ENCODE data around the gene MYH11.
"Not testable (repeated sequence)": the region's sequence is repeated elsewhere in the genome, so short reads cannot be mapped to it uniquely, and the experiment has no call there.

Gene MYH11

DNA sequence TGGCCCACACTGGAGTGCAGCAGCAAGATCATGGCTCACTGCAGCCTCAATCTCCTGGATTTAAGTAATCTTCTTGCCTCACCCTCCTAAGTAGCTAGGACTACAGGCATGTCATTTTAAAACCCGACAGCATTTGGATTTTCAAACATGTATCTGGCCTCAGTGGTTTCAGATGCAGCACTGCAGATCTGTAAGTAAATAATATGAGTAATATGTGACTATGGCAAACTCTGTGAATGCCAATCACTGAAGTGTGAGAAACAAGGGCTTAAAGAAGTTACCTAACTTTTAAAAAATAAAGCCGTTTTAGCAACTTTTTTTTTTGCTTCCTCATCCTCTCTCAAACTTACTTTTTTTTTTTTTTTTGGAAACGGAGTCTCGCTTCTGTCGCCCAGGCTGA is 19.7 kb upstream of the MYH11 start:
- DNase-seq (ENCODE audit: low spot score): no peak

DNA sequence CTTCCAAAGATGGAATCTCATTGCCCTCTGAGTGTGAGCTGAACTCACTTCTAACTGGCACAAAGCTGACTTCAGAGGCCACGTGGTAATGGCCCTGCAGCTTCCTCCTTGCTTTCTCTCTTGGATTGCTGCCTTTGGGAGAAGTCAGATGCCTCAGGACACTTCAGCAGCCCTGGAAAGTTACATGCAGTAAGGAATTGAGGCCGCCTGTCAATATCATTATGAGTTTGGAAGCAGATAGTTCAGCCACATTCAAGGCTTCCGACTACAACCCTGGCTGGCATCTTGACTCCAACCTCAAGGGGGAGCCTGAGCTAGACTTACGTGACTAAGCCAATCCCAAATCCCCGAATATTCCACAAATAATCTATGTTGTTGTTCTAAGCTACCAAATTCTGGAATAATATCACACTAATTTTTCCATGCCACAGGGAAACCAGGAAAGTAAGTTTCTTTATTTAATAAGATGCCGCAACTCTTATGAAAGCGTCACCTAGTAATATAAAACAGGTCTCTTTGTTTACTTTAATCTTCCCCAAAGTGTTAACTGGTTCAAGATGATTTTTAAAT is 18.0 kb upstream of the MYH11 start:
- DNase-seq (ENCODE audit: low spot score): no peak

DNA sequence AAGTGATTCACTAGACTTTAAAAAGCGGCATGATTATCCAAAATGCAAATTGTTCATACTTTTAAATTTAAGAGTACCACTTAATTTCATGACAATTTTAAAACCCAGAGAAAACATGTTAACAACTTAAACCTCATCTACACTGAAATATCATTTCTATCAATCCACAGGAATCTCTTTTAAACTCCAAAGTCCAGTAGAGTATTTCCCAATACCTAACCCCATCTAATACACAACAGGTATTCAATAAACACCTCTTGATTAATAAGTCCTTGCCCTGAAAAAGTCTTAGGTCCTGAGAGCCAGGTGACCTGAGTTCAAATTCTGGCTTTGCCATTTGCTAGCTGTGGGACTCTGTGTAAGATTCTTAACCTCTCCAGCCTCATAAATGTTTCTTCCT is 16.9 kb upstream of the MYH11 start:
- DNase-seq (ENCODE audit: low spot score): no peak

DNA sequence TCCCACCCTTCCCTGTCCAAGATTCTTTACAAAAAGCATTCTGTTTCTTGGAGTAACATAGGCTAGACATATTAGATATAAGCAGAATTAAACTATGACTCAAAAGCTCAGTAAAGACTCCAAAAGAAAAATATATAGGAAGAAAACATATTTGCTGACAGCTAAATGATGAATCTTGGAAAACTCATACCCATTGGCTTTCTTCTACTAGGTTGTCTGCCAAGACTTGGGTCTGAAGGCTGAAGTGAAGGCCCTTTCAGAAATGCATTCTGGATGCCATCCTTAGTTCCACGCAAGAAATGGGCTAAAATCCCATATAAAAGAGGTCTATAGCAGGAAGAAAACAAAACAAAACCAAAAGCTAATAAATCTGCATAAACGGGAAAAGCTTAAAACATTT is 16.5 kb upstream of the MYH11 start:
- DNase-seq (ENCODE audit: low spot score): no peak

DNA sequence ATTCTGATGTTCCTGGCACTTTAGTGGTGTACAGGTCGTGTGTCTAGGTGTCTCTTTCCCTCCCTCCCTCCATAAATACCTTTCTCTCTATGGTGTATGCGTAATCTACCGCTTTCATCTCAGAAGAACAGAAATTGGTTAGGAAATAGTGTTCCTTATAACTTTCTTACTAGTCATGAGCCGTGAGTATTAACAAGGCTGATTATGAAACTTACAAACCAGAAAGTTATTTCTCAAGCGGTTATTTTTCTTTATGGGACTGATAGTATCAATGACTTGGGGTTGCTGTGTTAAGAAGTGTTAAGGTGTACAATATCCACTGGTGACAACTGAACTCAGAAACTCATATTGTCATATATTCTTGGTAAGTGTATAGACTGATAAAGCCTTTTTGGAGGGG is 13.2 kb upstream of the MYH11 start:
- no peak for DNase-seq (ENCODE audit: low spot score)

DNA sequence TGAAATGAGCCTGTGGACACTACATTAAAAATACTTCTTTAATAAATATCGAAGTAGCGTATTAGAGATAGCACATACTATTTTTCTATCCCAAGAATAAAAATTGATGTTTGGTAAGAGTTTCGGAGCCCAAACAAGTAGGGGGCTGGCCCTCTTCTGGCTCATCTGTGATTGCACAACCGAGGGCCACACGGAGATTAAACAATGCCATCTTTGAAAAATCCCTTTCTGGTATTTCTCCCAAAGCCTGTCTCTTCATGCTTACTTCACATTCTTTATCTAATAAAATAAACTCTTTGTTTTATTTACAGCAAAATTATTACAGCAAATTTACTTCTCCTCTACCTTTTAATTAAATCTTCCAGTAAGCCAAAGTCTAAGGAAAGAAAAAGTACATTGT is 9.6 kb upstream of the MYH11 start:
- DNase-seq (ENCODE audit: low spot score): no peak

DNA sequence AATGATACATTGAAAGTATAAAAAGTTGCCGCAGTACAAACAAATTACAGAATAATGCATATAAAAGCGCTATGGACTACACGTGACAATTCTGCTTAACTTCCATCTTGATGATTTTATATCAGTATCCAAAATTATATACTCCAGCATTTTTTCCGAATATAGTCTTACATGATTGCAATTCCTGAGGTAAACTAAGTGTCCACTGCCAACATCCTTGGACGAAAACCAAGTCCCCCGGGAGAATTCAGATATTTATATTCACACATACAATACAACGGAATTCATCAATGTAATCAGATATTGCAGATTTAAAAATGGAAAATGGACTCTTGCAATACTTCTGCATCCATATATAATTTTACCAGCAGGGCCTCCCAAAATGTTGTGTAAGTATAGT is 8.9 kb upstream of the MYH11 start:
- DNase-seq (ENCODE audit: low spot score): no peak

DNA sequence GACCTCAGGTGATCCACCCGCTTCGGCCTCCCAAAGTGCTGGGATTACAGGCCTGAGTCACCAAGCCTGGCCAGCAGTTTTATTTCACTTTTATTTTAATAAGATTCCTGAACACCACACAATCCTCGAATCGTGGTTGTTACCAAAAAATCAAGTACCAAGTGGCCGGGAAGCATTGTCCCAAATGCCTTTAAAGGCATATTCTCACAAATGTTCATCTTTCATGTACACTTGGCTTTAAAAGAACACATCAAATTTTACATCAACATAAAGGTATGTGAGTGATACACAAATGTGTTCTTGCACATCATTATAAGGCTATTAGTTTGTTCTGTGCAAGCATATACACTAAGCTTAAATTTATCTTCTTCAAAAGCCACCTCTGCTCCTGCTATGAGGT is 8.1 kb upstream of the MYH11 start:
- no peak for DNase-seq (ENCODE audit: low spot score)

DNA sequence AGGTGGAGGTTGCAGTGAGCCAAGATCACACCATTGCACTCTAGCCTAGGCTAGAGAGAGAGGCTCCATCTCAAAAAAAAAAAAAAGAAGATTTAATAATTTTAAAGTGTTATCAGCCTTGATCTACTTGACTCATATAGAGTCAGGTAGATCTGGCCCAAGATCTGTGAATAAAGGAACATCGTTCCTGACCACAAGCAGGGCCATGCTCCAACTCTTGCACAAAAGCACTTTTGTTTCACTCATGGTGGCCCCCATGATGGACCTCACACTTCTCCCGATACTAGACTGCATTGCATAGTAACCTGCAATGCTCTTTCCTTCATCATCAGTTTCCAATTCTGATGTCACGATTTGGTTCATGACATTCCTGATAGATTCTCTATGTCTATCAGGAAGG is 5.2 kb upstream of the MYH11 start:
- DNase-seq (ENCODE audit: low spot score): no peak

DNA sequence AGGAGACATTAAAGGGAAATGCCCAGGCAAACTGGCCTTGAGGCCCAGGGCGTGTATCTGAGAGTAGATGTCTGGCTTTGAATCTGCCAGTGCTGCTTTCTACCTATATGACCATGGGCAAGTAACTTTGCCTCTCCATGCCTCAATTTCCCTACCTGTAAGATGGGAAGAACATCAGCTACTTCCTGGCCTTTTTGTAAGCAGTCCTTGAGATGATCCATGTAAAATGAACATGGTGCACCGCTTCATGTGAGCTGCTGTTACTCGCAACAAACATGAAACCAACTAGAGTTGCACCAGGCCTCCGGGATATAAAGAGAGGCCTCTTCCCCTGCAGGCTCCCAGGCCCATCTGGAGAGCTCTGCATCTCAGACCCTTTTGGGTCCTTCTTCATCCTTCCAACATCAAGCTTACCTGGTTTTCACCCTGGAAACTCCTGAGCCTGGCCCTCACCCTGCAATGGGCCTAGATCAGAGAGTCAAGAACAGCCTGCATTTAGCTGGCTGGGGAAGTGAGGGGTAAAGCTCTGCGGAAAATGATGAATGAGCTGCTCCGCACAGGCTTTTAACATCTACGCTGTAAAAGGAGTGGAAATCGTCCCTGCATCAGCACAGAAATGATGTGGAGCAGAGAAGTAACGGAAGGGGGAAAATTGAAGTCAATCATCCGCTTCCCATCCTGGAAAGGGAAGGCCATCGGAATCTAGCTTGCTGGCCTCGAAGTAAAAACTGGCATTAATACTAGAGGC is 2.3 kb upstream of the MYH11 start:
- DNase-seq (ENCODE audit: low spot score): no peak

DNA sequence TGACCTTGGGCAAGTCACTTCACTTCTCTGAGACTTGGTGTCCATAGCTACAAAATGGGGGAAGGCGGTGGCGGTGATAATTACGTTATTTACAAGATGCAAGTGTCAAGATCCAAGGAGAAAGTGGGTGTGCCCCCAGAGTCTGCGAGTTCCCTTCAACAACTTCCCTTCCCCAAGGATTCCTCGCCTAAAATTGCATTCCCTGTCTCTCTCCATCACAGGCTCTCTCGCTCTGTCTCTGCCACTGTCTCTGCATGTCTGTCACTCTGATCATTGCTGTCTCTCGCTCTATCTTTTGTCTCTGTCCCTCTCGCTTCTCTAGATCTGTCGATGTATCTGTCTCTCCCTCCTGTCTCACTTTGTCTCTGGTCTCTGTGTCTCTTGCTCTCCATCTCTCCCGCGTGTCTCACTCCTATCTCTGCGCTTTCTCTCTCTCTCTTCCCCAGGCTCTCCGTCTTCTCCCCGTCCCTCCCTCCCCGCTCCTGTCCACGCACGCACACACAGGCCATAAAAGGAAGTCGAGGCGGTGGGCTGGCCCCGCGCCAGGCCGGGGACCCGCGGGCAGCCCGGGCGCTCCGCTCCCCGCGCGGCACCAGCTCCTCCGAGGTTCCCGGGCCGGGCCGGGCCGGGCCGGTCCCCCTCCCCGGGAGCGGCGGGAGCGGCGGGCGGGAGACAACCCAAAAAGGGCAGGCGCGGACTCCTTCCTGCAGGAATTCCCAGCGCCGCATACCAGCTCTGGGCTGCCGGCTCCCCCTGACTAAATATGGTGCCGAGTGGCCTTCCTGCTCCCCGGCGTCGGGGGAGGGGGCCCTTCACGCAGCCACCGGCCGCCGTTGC is 1.1 kb upstream of the MYH11 start:
- DNase-seq (ENCODE audit: low spot score): no peak

DNA sequence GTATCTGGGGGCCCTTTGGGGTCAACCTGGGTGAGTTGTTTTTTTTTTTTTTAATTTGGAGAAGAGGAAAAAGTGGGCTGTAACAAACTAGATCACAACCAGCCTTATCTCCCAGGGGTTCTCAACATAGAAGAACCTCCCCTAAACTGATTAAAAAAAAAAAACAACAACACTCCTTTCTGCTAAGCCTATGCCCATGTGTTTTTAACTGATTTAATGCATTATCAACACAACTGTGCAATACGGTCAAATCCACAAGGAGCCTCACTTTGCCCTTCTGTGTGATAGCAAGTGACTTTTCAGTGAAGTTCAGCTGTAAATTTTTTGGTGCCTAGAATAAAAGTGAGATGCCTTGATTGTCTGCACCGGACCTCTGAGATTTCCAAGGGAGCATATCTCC is 646 bp downstream of the MYH11 start:
- DNase-seq (ENCODE audit: low spot score): peak; percentile 44

DNA sequence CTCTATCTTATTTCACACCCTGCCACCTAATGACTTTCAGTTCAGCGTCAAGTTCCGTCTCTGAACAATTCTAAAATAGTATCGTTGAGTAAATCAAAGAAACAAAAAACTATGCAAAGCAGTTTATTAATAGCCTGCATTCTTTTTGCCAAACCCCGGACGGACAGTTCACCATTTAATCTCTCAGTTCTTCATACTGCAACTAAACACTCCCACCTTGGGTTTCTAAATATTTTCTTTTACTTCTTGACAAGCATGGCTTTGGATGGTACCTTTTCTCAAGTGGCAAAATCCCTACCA is 1.2 kb downstream of the MYH11 start:
- peak; percentile 59 for DNase-seq (ENCODE audit: low spot score)

DNA sequence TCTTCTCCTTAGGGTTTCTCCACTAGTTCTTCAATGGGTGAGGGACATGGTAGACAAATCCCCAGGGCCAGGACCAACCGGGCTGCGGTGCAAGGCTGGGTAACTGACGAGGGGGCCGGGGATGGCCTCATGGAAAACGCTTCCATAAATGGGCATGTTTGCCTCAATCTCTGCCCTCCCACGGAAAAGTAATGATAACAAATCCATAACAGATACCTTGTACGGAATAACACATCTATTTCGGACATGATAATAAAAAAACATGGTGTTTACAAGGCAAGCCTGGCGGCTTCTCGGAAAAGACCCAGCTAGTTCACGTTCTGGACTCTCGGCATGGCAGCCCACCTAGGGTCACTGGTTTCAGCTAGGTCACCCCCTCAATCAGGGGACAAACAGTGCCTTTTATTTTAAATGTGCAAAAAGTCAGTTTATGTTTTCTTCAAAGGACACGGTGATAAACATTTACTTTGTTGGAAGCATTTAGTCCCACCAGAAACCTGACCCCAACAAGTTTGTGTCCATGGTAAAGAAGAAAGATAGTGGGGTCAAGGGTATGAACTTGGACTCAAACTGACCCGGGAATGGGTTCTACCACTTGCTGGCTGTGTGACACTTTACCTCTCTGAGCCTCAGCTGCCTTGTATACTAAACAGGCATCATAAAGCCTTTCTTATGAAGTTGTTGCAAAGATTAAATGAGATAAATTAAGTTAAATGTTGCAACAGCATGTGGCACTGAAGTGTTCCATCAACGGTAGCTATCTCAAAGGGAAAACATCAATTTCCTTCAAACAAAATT is 1.7 kb downstream of the MYH11 start:
- no peak for DNase-seq (ENCODE audit: low spot score)

DNA sequence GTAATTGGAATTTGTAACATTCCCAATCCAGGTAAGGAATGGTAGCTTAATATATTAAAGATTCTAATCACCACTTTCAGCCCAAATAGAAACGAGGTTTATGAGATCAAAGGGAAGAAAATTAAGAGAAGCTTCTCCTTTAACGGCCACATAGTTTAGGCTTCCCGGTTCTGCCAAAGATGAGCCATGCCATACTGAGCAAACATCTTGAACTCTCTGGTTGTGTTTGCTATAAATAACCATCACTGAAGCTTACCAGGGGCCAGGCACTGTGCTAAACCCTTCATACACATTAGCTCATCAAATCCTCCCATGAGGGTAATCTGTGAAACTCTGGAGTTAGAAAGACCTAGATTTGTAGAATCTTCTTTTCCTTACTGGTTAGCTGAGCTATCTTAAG is 2.8 kb downstream of the MYH11 start:
- DNase-seq (ENCODE audit: low spot score): no peak

DNA sequence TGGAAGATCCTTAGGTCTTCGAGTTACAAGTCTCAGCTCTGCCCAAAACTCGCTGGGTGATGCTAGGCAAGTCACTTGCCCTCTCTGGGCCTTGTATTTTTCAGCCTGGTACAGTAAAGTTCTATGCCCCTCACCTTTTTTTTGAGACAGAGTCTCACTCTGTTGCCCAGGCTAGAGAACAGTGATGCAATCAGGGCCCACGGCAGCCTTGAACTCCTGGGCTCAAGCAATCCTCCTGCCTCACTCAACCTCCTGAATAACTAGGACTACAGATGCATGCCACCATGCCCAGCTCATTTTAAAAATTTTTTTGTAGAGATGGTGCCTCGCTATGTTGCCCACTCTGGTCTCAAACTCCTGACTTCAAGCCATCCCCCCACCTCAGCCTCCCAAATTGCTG is 3.8 kb downstream of the MYH11 start:
- DNase-seq (ENCODE audit: low spot score): no peak

DNA sequence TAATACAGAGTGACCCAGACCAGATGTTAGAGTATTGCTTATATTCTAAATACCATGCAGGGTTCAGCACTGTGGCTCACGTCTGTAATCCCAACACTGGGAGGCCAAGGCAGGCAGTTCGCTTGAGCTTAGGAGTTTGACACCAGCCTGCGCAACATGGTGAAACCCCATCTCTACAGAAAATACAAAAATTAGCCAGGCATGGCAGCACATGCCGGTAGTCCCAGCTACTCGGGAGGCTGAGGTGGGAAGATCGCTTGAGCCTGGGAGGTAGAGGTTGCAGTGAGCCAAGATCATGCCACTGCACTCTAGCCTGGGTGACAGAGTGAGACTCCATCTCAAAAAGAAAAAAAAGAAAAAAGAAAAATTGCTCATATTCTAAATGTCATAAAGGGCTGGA is 6.3 kb downstream of the MYH11 start:
- not testable (repeated sequence) for DNase-seq (ENCODE audit: low spot score)

DNA sequence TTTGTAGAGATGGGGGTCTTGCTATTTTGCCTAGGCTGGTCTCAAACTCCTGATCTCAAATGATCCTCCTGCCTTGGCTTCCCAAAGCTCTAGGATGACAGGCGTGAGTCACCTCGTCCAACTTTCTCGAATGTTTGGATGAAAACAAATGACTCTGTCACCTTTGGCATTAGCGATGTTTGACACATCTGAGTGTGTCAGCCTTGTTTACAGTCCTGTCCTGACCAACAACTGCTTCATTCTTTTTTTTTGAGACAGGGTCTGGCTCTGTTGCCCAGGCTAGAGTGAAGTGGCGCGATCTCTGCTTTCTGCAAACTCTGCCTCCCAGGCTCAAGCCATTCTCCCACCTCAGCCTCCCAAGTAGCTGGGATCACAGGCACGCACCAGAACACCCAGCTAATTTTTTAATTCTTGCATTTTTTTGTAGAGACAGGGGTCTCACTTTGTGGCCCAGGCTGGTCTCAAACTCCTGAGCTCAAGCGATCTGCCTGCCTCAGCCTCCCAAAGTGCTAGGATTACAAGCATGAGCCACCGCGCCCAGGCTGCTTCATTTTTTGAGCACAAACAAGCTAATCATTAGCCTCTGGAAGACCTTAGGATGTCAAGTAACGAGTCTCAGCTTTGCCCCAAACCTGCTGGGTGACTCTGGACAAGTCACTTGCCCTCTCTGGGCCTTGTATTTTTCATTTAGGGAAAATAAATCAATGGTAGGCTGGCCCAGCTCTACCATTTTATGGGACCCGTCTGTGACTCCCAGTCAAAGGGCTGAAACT is 7.4 kb downstream of the MYH11 start:
- no peak for DNase-seq (ENCODE audit: low spot score)

DNA sequence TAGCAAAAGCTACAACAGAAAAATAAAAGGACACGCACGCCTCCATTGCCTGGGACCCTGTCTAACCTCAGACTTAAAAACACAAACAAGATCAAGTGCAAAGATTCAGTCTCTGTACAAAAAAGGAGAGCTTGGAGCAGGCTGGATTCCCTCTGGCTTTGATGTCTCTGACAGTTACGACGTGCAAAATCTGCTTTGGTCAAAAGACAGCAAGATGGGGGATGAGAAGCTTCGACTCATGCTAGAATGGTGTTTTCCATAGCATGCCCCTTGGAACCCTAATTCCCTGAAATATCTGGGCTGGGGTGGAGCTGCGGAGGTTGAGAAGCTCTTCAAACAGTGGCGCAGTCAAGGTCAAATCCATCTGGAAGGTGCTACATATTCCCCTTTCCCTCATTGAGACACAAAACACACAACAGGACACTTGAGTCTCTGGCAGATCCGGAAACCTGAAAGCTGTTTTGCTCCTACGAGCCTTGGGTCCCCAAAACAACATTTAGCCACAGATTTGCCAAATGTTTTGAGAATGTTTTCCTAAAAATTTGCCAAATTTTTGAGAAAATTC is 9.1 kb downstream of the MYH11 start:
- DNase-seq (ENCODE audit: low spot score): no peak

DNA sequence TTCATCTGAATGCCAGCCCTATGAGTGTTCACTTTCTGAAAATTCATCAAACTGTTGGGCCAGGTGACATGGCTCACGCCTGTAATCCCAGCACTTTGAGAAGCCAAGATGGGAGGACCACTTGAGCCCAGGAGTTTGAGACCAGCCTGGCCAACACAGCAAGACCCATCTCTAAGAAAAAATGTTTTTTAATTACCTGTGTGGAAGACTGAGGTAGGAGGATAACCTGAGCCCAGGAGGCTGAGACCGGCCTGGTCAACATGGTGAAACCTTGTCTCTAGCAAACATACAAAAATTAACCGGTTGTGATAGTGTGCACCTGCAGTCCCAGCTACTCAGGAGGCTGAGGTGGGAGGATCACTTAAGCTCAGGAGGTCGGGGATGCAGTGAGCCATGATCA is 10.3 kb downstream of the MYH11 start:
- no peak for DNase-seq (ENCODE audit: low spot score)

DNA sequence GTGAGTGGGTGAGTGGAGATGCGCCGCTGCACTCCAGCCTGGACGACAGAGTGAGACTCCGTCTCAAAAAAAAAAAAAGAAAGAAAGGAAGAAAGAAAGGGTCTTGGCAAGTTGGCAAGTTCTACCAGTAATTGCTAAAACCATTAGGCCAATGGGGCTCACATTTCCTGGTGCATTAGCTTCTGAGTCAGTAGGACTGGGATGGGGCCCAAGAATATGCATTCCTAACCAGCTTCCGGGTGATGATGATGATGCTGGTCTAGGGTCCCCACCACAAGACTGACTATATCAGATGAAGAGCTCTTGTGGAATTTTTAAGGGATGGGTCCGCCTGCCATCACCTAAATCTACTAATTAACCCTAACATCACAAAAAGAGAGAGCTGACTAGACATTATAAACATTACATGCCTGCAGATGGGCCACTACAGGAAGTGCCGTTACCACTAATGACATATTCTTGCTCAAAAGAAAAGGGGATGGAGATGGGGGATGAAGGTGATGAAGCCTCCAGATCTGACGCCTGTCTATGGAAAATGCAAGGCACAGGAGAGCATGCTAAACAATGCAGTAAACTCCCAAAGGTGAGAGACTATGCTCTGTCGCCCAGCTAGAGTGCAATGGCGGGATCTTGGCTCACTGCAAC is 13.1 kb downstream of the MYH11 start:
- DNase-seq (ENCODE audit: low spot score): no peak

All from germinal center (tissue), 1 donor.